ENCODE measurements around the gene AOPEP. TPM values are rescaled to one million over a fixed set of nuclear protein-coding genes. Genes with fewer than 3 reads are reported as not detected.

The AOPEP gene
- total RNA-seq, 4 donors from 2014 or later, result 305 to 458 (median 419) TPM

- DNase-seq (ENCODE audit: extremely low spot score), result no peak
- Histone ChIP-seq H3K36me3 (peaks cover 0 to 10% (median 0%) of the 10 kb centered on the region in 4 donors), H3K27me3 (no peaks in the 10 kb centered on the region), H3K9me3 (no peaks in the 10 kb centered on the region), H3K27ac (replicated peaks in 1 of 4) (peak overlapping the region; percentile 16 to 65 (median 54)), H3K4me3 (no peak overlapping the region), H3K4me1 (peaks cover 32 to 58% (median 39%) of the 10 kb centered on the region in 4 donors)
- intact Hi-C loops (cut with DNase I), result loop anchor here (5.0 kb wide), 1 partner anchor 196 kb away; no protein-coding TSS in a partner anchor
- no peak for TF ChIP-seq CTCF (IDR thresholded peaks at IDR 0.05)
- no peak for TF ChIP-seq POLR2A (IDR thresholded peaks at IDR 0.05; ENCODE audit: low read depth)
- no peak for TF ChIP-seq POLR2AphosphoS5 (IDR thresholded peaks at IDR 0.05)
- no peak for TF ChIP-seq EP300 (IDR thresholded peaks at IDR 0.05)
- 84% methylated on average over 3 of the region's 3 CpGs for WGBS
Observed at GRCh38 chr9:94806307-94806893, 79.9 kb downstream of the AOPEP start.

GRCh38 chr9:94807556-94807955 is 81.1 kb downstream of the AOPEP start:
- H3K27ac ChIP-seq (replicated peaks in 1 of 4), result peak overlapping the region in 1 of 4 donors; percentile 19
- TF ChIP-seq CTCF (IDR thresholded peaks at IDR 0.05), result no peak
- TF ChIP-seq POLR2AphosphoS5 (IDR thresholded peaks at IDR 0.05), result no peak
- no peak for TF ChIP-seq POLR2A (IDR thresholded peaks at IDR 0.05; ENCODE audit: low read depth)
- no peak for TF ChIP-seq EP300 (IDR thresholded peaks at IDR 0.05)
- WGBS, result 99% methylated on average over 3 of the region's 3 CpGs
- intact Hi-C loops (cut with DNase I), result loop anchor here (5.0 kb wide), 1 partner anchor 195 kb away; no protein-coding TSS in a partner anchor
- H3K4me3 ChIP-seq, result no peak overlapping the region
- peaks cover 31 to 53% (median 44%) of the 10 kb centered on the region in 4 donors for H3K4me1 ChIP-seq
- H3K9me3 ChIP-seq, result no peaks in the 10 kb centered on the region
- no peak for DNase-seq (ENCODE audit: extremely low spot score)
- H3K27me3 ChIP-seq, result no peaks in the 10 kb centered on the region
- peaks cover 0 to 10% (median 0%) of the 10 kb centered on the region in 4 donors for H3K36me3 ChIP-seq

DNA sequence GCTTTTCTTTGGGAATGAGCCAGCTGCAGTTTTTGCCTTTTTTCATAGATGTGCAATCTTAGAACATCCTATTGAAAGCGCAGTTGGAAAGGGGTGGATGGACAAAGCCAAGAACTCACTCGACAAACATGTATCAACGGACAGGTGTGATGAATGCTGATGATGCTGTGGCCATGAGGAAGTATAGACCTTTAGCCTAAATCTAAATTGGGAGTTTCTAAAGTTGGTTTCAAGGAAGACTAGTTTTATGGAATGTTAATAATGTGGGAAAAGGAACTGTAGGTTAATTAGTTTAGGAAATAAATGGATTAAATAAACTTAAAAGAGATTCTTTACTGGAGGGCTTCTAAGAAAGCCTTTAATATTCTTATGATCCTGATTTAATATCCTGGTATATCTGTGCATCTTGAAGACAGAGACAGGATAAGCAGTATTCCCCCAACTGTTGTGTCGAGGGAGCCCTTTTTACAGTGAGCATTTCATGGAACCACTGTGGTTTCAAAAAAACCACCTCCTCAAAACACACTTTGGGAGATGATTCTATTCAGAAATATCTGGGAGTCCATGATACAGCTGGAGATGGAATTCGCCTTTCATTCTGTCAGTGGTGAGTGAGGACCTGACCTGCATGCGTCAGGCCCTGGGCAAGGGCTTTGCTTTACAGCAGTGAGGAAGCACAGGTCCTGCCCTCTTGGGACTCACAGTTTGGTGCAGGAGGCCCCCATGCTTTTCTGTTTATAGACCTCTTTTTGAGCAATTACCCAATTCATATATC is 82.6 kb downstream of the AOPEP start:
- Histone ChIP-seq H3K27me3 (no peaks in the 10 kb centered on the region), H3K27ac (replicated peaks in 1 of 4) (peak overlapping the region in 2 of 4 donors; percentile 8 to 19), H3K9me3 (no peaks in the 10 kb centered on the region), H3K4me1 (peaks cover 34 to 58% (median 50%) of the 10 kb centered on the region in 4 donors), H3K4me3 (no peak overlapping the region), H3K36me3 (peaks cover 0 to 10% (median 0%) of the 10 kb centered on the region in 4 donors)
- DNase-seq (ENCODE audit: extremely low spot score), result no peak
- no peak for TF ChIP-seq POLR2A (IDR thresholded peaks at IDR 0.05; ENCODE audit: low read depth)
- no peak for TF ChIP-seq POLR2AphosphoS5 (IDR thresholded peaks at IDR 0.05)
- no peak for TF ChIP-seq CTCF (IDR thresholded peaks at IDR 0.05)
- TF ChIP-seq EP300 (IDR thresholded peaks at IDR 0.05), result no peak
- intact Hi-C loops (cut with DNase I), result loop anchor here (5.0 kb wide), 1 partner anchor 193 kb away; no protein-coding TSS in a partner anchor
- WGBS, result 99% methylated on average over 6 of the region's 6 CpGs

DNA sequence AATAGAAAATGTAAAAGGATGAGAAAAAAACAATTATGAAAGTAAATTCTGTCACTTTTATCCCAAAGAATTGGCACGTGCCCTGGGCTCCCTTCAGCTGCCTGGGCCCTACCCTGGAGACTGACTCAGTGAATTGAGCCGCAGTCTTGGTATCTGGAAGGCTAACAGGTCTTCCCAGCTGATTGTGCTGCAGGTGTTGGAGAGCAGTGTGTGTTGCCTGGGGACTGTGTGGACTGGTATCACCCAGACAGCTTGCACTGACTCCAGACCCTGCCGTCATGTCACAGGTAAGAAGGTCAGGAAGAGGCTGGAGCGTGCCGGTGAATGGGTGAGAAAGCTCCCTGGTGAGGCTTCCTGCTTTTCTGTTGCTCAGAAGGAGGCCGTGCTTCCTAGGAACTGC is 83.3 kb downstream of the AOPEP start:
- Histone ChIP-seq H3K27ac (replicated peaks in 1 of 4) (no peak overlapping the region), H3K9me3 (no peaks in the 10 kb centered on the region), H3K4me1 (peaks cover 32 to 54% (median 49%) of the 10 kb centered on the region in 4 donors), H3K27me3 (no peaks in the 10 kb centered on the region), H3K36me3 (peaks cover 0 to 10% (median 0%) of the 10 kb centered on the region in 4 donors), H3K4me3 (no peak overlapping the region)
- TF ChIP-seq POLR2A (IDR thresholded peaks at IDR 0.05; ENCODE audit: low read depth) (no peak), POLR2AphosphoS5 (IDR thresholded peaks at IDR 0.05) (no peak), CTCF (IDR thresholded peaks at IDR 0.05) (no peak), EP300 (IDR thresholded peaks at IDR 0.05) (no peak)
- 96% methylated on average over 4 of the region's 6 CpGs for WGBS
- no peak for DNase-seq (ENCODE audit: extremely low spot score)
- intact Hi-C loops (cut with DNase I), result loop anchor here (5.0 kb wide), 1 partner anchor 193 kb away; no protein-coding TSS in a partner anchor

Data from esophagus muscularis mucosa (tissue), 4 donors.